Activated CD4-positive, alpha-beta T cell treated with anti-CD3 and anti-CD28 coated beads, Interleukin-2, Interleukin-4, amounts not matched to agents 100 ng/mL and 50 ng/mL, durations not matched to agents 16 hours and 8 hours (primary cell): ENCODE results near the gene IFNA10.
"Not testable (repeated sequence)": the region's sequence is repeated elsewhere in the genome, so short reads cannot be mapped to it uniquely, and the experiment has no call there.

Source experiments
- DNase-seq: peaks from one replicate; pipeline ENCODE4 v3.0.0-alpha.2; 2020; ENCODE audit warnings: low spot score

The IFNA10 gene

DNA sequence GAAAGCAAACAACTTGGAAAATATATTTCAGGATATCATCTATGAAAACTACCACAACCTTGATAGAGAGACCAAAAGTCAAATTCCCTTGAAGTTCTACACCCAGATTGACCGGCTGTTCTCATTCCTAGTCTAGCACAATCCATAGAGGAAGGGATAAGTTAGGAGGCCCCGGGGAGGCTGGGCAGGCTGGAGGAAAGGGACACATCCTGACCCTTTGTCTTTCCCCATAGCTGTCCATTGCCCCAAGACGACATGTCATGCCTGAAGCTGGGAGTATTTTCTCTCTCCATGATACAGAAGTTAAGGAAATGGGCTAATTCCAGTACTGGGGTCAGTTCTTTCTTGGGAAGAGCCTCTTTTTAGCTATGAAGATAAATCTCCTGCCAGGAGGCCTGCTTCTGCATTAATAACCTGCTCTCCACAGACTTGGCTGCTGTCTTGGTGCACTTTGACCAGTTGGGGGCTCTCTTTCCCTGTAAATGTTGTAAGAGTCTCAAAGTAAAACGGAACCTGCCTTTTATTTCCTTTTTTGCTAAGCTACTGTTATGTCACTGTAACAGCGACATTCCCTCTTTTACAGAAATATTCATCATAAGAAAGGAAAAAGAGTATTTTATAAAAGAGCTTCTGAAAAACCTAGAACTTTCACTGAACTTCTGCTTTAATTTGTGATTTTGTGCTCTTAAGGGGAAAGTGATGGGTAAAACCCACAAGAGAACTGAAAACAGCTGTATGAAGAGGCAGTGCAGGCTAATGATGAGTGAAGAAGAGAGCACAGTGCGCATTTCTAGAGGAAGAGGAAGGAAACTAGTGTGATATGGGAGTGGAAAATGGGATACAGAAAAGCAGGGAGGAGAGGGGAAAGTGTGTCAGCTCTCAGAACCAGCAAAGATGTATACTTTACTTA, 11.8 kb downstream of the IFNA10 start:
- peak; percentile 70 for DNase-seq

GRCh38 chr9:21187487-21187886, 19.5 kb downstream of the IFNA10 start, which contains the start of gene IFNA4:
Gene IFNA4, minus strand, starts transcription at chr9:21187587. Its CDS starts 56 bp downstream, at chr9:21187531.
- not testable (repeated sequence) for DNase-seq

GRCh38 chr9:21182810-21183736, 23.9 kb downstream of the IFNA10 start:
- DNase-seq, result peak; percentile 39

- DNase-seq, result no peak
Observed at GRCh38 chr9:21174671-21175070, 32.3 kb downstream of the IFNA10 start.

DNA sequence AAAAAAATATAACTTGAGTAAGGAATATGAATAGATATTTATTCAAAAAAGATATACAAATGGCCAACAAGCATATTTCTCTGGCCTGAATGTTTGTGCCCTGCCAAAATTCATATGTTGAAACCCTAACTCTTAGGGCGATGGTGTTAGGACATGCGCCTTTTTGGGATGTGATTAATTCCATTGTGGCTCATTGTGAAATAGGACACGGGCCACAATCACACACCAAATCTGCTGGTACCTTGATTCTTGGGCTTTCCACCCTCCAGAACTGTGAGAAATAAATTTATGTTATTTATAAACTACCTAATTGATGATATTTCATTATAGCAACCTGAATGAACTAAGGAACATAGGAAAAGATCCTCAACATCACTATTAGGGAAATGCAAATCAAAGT, 34.8 kb downstream of the IFNA10 start:
- DNase-seq, result no peak

DNA sequence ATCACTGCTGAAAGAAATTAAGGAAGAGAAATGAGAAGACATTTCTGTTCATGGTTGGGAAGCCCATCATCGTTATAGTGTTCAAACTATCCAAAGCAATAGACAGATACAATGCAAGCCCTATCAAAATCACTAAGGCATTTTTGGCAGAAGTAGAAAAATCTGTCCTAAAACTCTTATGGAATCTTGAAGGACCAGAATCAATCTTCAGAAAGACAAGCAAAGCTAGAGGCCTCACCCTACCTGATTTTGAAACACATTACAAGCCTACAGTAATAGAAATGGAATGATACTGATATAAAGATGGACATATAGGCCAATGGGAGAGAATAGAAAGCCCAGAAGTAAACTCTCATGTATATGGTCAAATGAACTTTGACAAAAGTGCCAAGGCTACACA, 35.6 kb downstream of the IFNA10 start:
- DNase-seq, result no peak

- DNase-seq, result not testable (repeated sequence)
Observed at GRCh38 chr9:21166560-21166959, 40.4 kb downstream of the IFNA10 start, which contains the start of gene IFNA21. Gene IFNA21, minus strand, starts transcription at chr9:21166660. Its CDS starts 48 bp downstream, at chr9:21166612.

GRCh38 chr9:21165516-21165915, 41.4 kb downstream of the IFNA10 start:
- no peak for DNase-seq

DNA sequence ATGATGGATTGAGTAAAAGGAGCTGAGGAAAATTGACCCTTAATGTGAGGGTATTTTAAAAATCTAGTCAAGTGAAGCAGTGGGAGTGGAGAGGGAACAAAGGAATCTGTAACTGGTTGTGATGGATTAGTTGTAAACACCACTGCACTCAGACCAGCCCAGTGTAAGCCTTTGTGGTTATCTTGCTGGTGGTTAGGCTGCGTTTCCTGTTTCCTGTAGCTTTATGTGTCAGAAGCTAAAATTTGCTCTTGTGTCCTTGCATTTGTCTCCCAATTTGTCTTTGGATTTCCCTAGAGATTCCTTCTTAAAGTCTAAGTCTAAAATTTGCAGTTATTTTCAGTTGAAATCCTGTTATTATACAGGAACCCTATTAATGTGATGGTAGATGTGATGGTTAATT, 46.8 kb downstream of the IFNA10 start:
- peak; percentile 55 for DNase-seq
